ENCODE data around the gene NR1H2.

The NR1H2 gene

DNA sequence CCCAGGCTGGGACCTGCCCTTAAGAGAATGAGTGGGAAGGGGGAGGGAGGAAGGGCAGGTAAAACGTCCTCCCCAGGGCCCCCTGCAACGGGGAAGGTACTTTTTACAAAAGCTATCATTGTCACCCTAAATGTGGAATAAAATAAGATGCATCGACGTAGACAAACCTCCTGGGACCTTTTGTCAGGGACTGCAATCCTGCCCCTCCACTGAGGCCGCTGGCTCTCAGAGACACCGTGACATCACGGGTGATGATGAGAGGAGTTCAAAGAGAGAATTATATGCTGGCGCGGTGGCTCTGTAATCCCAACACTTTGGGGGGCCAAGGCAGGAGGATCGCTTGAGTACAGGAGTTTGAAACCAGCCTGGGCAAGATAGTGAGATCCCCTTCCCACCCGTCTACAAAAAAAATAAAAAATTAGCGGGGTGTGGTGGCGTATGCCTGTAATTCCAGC lies 54.7 kb downstream of the NR1H2 start:
- Histone ChIP-seq H3K36me3 (ENCODE audit: control insufficient read depth, insufficient read depth, low read length) (no peaks in the 10 kb centered on the region), H3K27ac (ENCODE audit: low read depth, low read length) (no peak overlapping the region), H3K27me3 (ENCODE audit: control insufficient read depth, insufficient read depth, low read length) (peaks cover 9% of the 10 kb centered on the region), H3K4me1 (ENCODE audit: control insufficient read depth, insufficient read depth, low read length) (no peaks in the 10 kb centered on the region), H3K9ac (ENCODE audit: low read length) (no peak overlapping the region), H3K4me3 (ENCODE audit: low read length) (peak overlapping the region; percentile 75)

DNA sequence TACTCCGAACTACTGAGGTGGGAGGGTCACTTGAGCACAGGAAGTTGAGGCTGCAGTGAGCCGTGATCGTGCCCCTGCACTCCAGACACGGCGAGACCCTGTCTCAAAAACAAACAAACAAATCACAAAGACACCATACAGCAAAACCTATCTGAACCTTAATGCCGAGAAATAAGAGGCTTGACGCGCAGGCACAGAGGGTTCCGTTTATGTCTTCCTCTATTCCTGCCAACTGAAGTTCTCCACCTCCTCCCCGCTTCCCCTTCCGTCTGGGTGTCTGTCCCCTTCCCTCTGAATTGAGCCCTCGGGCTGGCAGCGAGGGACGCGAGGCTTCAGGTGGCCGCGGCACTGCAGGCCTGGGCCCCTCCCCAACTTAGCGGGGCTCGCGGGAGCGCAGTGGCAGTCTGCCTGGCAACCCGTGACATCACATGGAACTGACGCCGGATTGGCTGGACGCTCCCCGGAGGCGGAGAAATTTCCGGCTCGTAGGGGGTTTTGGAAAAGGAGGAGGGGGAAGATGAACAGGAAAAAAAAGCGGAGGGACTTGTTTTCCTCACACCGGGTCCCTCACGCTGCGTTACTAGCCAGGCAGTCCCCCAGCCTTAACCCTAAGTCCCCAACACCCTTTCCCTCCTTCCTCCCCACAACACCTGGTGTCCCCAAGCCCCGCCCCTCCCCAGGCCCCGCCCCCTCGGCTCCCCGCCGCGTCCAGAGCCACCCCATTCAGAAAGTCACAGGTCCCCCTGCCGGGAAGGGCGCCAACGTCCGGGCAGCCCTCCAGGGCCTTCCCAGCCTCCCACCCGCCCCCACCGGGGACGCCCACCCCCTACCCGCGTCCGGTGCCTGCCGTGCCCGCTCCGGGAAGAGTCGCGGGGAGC lies 55.3 kb downstream of the NR1H2 start:
- Histone ChIP-seq H3K4me3 (ENCODE audit: low read length) (peak overlapping the region; percentile 75), H3K27ac (ENCODE audit: low read depth, low read length) (no peak overlapping the region), H3K9ac (ENCODE audit: low read length) (peak overlapping the region; percentile 45), H3K27me3 (ENCODE audit: control insufficient read depth, insufficient read depth, low read length) (peaks cover 9% of the 10 kb centered on the region), H3K36me3 (ENCODE audit: control insufficient read depth, insufficient read depth, low read length) (no peaks in the 10 kb centered on the region), H3K4me1 (ENCODE audit: control insufficient read depth, insufficient read depth, low read length) (no peaks in the 10 kb centered on the region)

DNA sequence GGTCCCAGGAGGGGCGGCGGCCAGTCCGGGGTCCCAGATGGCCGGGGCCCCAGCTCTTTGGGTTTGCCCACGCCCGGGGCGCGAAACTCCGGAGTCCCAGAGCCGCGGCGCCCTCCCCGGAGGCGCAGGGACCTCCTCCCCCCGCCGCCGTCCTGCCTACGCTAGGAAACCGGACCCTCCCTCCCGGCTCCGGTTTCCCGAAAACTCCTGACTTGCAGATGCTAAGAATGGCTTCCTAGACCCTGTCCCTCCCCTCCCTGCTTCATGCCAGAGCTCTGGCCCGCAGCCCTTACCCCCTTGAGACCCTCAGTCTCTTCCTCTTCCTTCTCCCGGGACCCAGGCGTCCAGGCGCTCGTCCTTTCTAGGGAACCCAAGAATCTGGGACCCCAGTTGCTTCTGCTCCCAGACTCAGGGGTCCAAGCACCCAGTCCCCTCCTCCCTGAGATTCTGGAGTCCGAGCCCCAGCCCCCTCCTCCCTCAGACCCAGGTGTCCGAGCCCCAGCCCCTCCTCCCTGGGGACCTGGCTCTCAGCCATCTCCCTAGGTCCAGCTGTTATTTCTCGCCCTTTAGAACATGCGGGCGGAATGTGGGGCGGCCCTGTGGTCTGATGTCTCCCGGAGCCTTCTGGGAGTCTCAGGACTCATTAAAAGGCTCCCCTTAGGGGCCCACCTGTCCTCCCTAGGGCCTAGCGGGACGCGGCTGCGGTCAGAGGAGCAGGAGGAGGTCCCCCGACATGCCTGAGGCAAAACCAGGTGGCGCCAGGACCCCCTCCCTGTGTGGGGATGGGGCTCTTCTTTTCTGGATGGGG lies 56.2 kb downstream of the NR1H2 start, which contains the start of gene MYBPC2:
Gene MYBPC2, plus strand, starts transcription at position 672 of the 808 bp plus-strand sequence. Its CDS starts 62 bp downstream, at position 734.
- Histone ChIP-seq H3K9ac (ENCODE audit: low read length) (no peak within 1 kb of the TSS), H3K36me3 (ENCODE audit: control insufficient read depth, insufficient read depth, low read length) (no peaks in the 10 kb centered on the region), H3K4me1 (ENCODE audit: control insufficient read depth, insufficient read depth, low read length) (no peaks in the 10 kb centered on the region), H3K27me3 (ENCODE audit: control insufficient read depth, insufficient read depth, low read length) (peaks cover 7% of the 10 kb centered on the region), H3K27ac (ENCODE audit: low read depth, low read length) (no peak within 1 kb of the TSS), H3K4me3 (ENCODE audit: low read length) (peak within 1 kb of the TSS; percentile 75)

Measured in rectal smooth muscle tissue (tissue), 1 donor.